ENCODE data around the gene PRKCQ. TPM values are rescaled to one million over a fixed set of nuclear protein-coding genes. Genes with fewer than 3 reads are reported as not detected.

The PRKCQ gene
- total RNA-seq, 6 experiments from 2014 or later: not detected

DNA sequence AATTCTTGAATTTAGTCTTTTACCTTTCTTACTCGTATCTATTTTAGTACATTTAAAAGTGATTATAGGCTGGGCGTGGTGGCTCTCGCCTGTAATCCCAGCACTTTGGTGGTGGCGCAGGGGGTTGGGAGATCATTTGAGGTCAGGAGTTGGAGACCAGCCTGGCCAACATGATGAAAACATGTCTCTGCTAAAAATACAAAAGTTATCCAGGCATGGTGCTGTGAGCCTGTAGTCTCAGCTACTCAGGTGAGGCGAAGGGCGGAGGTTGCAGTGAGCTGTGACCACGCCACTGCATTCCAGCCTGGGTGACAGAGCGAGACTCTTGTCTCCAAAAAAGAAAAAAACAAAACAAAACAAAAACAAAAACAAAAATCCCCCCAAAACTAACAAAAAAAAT is 12.2 kb downstream of the PRKCQ start:
- H3K9me3 Mint-ChIP-seq: no peaks in the 10 kb centered on the region
- no peak for DNase-seq
- peaks cover 12% of the 10 kb centered on the region for H3K27me3 Mint-ChIP-seq (ENCODE audit: insufficient read depth)
- no peaks in the 10 kb centered on the region for H3K36me3 Mint-ChIP-seq (ENCODE audit: low read depth)
- TF ChIP-seq, protein P1, sequence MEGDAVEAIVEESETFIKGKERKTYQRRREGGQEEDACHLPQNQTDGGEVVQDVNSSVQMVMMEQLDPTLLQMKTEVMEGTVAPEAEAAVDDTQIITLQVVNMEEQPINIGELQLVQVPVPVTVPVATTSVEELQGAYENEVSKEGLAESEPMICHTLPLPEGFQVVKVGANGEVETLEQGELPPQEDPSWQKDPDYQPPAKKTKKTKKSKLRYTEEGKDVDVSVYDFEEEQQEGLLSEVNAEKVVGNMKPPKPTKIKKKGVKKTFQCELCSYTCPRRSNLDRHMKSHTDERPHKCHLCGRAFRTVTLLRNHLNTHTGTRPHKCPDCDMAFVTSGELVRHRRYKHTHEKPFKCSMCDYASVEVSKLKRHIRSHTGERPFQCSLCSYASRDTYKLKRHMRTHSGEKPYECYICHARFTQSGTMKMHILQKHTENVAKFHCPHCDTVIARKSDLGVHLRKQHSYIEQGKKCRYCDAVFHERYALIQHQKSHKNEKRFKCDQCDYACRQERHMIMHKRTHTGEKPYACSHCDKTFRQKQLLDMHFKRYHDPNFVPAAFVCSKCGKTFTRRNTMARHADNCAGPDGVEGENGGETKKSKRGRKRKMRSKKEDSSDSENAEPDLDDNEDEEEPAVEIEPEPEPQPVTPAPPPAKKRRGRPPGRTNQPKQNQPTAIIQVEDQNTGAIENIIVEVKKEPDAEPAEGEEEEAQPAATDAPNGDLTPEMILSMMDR (IDR thresholded peaks at IDR 0.05): no peak
- H3K4me1 Mint-ChIP-seq (ENCODE audit: low read depth): no peaks in the 10 kb centered on the region
- no peak overlapping the region for H3K27ac Mint-ChIP-seq
- no peak overlapping the region for H3K4me3 Mint-ChIP-seq

DNA sequence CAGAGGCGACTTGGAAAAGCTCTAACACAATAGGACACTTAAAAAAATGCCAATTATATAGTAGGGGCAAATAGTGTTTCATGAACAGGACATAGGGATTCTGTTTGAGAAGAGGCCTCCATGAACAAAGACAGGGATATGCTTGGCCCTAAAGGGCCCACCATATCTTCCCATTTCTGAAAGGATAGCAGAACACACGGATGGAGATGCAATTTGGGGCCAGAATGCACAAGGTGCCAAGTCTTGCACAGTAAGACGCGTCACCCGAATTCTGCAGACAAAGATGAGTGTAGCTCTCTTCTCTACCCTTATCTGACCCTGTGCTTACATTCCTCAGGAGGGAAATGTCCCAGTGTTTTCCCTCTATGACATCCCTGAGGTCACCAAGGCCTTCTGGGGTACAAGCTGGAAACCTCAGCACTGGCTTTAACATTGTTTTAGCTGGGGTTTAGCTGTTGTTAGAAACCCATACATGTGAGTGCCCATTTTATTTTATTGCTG is 12.8 kb downstream of the PRKCQ start:
- Mint-ChIP-seq H3K4me1 (ENCODE audit: low read depth) (no peaks in the 10 kb centered on the region), H3K9me3 (no peaks in the 10 kb centered on the region), H3K27ac (no peak overlapping the region), H3K36me3 (ENCODE audit: low read depth) (no peaks in the 10 kb centered on the region), H3K27me3 (ENCODE audit: insufficient read depth) (peaks cover 13% of the 10 kb centered on the region), H3K4me3 (no peak overlapping the region)
- DNase-seq: no peak
- TF ChIP-seq, protein P1 (IDR thresholded peaks at IDR 0.05): no peak

DNA sequence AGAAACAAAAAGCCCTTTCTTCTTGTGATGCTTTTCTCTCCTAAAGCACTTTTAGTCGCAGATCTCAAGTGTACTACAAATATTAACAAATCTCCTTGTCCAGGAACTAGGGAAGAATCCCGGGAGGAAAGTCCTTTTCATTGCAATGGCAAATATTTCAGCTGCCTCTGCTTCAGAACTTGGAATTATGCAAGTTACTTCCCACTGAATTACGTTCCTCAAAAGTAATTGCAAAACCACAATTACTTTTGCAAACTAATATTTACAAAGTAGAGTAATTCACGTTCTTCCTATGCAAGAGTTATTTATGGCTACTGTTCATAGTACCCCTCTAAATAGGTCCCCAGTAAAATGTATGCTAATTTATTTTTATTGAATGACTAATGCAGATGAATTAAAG is 14.5 kb downstream of the PRKCQ start:
- DNase-seq: no peak
- Mint-ChIP-seq H3K4me3 (no peak overlapping the region), H3K27ac (no peak overlapping the region), H3K4me1 (ENCODE audit: low read depth) (no peaks in the 10 kb centered on the region), H3K36me3 (ENCODE audit: low read depth) (no peaks in the 10 kb centered on the region), H3K27me3 (ENCODE audit: insufficient read depth) (peaks cover 13% of the 10 kb centered on the region), H3K9me3 (no peaks in the 10 kb centered on the region)
- TF ChIP-seq, protein P1 (IDR thresholded peaks at IDR 0.05): no peak

DNA sequence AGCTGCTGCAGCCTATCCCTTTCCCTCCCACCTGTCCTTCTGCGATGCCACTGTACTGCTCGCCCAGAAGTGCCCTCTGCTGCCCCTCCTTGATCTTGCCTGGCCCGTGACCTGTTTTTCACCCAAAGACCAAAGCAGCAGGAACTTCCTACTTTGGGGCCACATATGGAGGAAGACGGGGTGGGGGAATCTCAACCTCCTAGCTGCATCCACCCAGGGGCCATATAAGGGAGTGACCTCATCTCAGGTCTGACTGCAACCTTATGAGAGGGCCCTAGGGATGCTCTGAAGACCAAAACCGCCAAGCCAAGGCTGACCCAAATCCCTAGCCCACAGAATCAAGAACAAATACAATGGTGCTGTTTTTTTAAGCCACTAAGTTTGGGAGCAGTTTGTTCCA is 15.7 kb downstream of the PRKCQ start:
- no peaks in the 10 kb centered on the region for H3K9me3 Mint-ChIP-seq
- no peak for DNase-seq
- no peaks in the 10 kb centered on the region for H3K36me3 Mint-ChIP-seq (ENCODE audit: low read depth)
- no peaks in the 10 kb centered on the region for H3K4me1 Mint-ChIP-seq (ENCODE audit: low read depth)
- H3K27me3 Mint-ChIP-seq (ENCODE audit: insufficient read depth): peaks cover 10% of the 10 kb centered on the region
- TF ChIP-seq, protein P1 (IDR thresholded peaks at IDR 0.05): no peak
- H3K27ac Mint-ChIP-seq: no peak overlapping the region
- H3K4me3 Mint-ChIP-seq: no peak overlapping the region

DNA sequence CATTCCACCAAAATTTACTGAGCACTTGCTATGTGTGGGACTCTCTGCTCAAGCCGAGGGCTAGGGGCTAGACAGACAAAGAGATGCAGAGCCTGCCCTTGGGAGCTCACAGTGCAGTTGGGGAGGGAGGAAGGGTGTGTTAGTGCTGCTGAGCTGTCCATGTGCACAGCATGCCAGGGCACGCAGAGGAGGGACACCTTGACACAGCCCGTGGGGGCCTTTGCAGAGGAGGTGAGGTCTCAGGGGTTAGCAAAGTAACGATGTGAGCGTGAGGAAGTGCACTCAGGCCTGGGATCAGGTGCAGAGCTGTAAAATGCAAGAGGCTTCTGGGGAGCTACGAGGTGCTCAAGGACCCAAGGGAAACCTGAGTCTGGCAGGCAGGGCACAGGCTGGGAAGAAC is 16.3 kb downstream of the PRKCQ start:
- no peaks in the 10 kb centered on the region for H3K4me1 Mint-ChIP-seq (ENCODE audit: low read depth)
- no peaks in the 10 kb centered on the region for H3K9me3 Mint-ChIP-seq
- H3K4me3 Mint-ChIP-seq: no peak overlapping the region
- H3K27me3 Mint-ChIP-seq (ENCODE audit: insufficient read depth): peaks cover 10% of the 10 kb centered on the region
- TF ChIP-seq, protein P1 (IDR thresholded peaks at IDR 0.05): no peak
- H3K27ac Mint-ChIP-seq: no peak overlapping the region
- no peaks in the 10 kb centered on the region for H3K36me3 Mint-ChIP-seq (ENCODE audit: low read depth)
- no peak for DNase-seq

DNA sequence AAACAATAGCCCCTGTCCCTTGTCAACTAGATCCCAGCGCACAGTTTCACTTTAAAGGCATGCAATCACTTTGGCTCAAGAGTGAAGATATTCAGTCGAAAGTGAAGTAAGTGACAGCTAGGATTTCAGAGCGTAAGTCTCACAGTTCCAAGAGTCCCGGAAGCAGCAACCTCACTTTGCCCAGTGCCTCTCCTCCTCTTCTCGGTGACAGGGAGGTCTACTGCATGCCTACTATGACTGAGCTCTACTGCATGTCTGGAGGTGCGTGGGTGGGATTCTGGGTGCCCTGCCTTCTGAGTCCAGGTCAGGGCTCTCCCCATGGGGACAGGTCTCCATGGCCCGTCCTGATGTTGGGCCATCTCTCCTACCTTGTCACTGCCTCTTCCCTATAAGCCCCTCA is 17.0 kb downstream of the PRKCQ start:
- no peaks in the 10 kb centered on the region for H3K9me3 Mint-ChIP-seq
- H3K4me1 Mint-ChIP-seq (ENCODE audit: low read depth): no peaks in the 10 kb centered on the region
- TF ChIP-seq, protein P1 (IDR thresholded peaks at IDR 0.05): no peak
- H3K36me3 Mint-ChIP-seq (ENCODE audit: low read depth): no peaks in the 10 kb centered on the region
- no peak for DNase-seq
- H3K4me3 Mint-ChIP-seq: no peak overlapping the region
- H3K27ac Mint-ChIP-seq: no peak overlapping the region
- H3K27me3 Mint-ChIP-seq (ENCODE audit: insufficient read depth): peaks cover 10% of the 10 kb centered on the region
